ENCODE data around the gene POLR1B.

DNA sequence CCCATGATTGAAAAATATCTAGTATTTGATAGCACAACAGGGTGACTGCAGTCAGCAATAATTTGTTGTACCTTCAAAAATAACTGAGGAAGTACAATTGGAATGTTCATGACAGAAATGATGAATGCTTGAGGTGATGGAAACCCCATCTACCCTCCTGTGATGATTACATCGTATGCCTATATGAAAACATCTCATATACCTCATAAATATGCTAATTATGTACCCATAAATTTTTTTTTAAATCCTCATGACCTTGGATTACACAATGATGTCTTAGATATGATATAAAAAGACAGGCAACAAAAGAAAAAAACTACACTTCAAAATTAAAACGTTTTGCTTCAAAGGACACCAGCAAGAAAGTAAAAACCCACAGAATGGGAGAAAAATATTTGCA is 1.4 kb upstream of the POLR1B start:
- TF ChIP-seq CTCF (IDR thresholded peaks at IDR 0.05) (no peak), POLR2A (IDR thresholded peaks at IDR 0.05) (no peak)

Measured in testis (tissue), 2 donors.